Measurements from ENCODE around the gene PLXNA3.

Gene PLXNA3

DNA sequence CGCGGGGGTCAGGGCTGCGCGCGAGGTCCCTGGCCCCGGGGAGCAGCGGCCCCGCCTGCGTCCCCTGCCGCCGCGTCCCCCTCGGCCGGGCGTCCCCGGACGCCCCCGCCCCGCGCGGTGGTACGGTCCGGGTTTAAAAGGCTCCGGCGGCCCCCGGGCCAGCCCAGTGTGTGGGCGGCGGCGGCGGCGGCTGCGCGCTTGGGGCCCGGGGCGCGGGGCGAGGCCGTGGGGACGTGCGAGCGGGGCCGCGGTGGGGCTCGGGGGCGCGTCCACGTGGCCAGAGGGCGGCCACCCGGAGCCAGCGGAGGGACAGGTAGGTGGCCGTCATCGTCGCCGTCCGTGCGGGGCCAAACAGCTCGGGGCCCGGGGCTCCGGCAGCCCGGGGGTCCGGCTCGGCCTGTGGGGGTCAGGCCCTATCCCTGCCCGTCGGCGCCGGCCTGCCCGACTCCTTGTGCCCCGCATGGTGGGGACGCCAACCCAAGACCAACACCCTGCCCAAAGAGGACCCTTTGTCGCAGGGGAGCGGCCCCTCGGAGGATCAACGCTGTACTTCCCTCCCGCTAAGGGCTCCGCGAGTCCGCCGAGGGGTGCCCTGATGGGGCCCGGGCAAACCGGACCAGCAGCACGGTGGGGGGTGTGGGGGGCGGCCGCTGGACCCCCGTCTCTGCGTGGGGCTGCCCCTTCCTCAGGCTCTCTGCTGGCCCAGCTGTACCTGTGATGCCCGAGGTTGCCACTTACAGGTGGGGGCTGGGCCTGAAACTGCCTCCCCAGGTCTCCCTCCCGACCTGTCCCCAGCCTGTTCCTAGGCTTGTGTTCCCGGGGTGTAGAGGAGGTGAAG lies at the start of gene PLXNA3:
Gene PLXNA3 (plus strand): TSS at position 166 of the 838 bp plus-strand sequence. CDS start 1,903 bp downstream, outside the sequence.
- peak; percentile 80 for DNase-seq (ENCODE audit: low spot score)

DNA sequence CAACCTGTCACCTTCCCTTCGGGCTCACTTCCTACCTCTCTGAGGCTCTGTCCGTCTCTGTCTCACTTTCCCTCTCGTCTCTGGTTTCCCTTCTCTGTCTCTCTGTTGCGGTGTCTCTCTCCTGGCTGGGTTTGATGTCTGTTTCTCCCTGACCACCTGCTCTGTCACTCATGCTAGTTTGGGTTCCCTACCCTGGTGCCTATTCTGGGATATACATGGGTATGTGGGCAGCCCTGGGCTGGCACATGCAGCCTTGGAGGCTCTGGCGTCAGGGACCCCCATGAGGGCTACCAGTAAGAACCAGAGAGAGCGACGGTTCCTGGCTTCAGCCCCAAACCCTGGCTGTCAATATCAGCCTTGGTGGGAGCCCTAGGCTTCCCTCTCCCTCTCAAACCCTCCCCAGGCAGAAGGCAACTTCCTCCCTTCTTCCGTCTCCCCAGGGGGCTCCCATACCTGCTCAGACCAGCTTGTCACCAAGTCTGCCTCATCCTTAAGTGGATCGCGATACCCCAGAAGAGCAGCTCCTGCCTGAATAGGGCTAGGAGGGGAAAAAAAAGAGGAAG lies 49.3 kb upstream of the PLXNA3 start:
- DNase-seq (ENCODE audit: low spot score): no peak

DNA sequence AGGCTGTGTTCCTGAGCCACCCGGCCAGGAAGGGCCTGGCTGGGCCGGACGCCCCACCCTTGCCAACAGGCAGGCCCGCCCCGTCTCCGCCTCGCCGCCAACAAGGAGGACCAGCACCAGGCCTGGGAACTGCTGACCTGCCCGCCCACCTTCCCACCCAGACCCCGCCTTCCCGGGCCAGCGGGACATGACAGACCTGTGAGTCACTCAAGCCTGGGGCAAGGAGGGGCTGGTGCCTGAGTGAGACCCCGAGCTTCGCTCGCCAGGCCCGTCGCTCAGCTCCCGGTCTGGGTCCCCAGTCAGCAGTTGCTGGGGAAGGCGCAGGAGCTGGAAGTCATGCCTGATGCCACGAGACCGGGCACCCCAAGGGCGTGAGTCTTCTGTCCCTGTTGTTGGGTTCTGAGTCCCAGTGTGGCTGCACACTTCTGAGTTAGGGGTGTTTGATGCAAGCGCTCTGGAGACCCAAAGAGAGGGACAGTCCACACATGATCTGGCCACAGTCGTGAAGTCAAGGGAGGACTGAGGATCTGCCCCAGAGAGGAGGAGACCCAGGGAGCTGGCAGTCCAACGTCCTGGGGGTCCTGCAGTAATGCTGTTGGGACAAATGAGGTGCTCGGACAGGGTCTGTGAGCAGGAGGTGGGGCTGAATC lies 48.7 kb upstream of the PLXNA3 start, which contains the start of gene DNASE1L1:
Gene DNASE1L1 (minus strand): TSS at position 33 of the 650 bp plus-strand sequence. CDS start 3,686 bp downstream, outside the sequence.
- peak; percentile 62 for DNase-seq (ENCODE audit: low spot score)

DNA sequence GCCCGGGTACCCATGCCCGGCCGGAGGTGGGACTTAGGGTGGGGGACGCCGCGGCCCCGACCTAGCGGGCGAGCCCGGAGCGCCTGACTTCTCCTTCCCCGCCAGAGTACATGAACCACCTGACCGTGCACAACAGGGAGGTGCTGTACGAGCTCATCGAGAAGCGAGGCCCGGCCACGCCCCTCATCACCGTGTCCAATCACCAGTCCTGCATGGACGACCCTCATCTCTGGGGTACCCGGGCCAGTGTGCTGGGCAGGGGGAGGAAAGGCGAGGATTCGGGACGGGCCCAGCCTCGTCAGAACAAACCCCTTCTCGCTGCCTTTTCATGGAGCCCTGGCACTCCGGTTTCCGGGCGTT lies 46.1 kb upstream of the PLXNA3 start:
- DNase-seq (ENCODE audit: low spot score): peak; percentile 62

DNA sequence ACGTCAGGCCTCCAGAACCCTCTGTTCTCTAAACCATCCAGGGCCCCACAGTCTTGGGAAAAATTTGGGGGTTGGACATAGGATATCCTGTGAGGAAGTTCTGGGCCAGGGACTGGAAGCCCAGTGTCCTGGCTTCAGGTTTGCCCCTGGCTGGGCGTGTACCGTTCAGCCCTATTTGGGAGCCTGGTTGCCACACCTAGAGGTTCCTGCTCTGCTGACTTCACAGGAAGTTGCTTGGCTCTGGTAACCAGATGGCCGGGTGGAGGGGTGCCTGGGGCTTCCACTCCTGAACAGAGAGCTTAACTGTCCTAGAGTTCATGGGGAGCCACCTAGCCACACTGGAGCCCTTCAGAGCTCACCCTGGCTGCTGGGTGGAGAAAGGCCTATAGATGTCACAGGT lies 45.6 kb upstream of the PLXNA3 start:
- DNase-seq (ENCODE audit: low spot score): no peak

DNA sequence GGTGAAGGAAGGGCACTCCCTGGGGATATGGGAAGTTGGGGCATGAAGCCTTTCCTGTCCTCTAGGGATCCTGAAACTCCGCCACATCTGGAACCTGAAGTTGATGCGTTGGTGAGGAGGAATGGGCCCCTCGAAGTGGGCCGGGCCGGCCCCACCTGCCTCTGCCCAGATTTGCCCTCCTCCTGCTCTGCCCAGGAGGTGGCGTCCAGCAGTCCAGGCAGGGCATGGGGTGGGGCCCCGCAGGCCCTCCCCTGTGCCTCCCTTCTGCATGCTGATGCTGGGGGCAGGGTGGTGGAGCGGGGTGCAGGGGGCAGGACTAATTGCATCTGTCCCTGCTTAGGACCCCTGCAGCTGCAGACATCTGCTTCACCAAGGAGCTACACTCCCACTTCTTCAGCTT lies 44.9 kb upstream of the PLXNA3 start:
- no peak for DNase-seq (ENCODE audit: low spot score)

DNA sequence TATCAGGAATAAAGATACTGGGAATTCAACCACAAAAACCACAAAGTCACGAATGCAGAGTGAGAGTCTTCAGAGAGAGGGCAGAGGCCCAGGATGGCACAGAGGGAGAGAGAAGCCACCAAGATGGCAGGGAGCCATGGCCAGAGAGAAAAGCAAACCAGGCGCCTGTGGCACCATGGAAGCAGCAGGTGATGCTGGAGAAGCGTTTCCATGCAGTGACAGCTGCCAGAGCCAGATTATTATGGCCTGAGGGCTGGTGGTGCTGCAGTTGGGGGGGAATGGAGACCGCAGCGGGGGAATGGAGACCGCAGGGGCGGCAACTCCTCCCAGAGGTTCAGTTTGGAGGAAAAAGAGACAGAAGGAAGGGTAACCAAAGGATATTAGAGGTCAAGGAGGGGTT lies 40.9 kb upstream of the PLXNA3 start:
- DNase-seq (ENCODE audit: low spot score): no peak

DNA sequence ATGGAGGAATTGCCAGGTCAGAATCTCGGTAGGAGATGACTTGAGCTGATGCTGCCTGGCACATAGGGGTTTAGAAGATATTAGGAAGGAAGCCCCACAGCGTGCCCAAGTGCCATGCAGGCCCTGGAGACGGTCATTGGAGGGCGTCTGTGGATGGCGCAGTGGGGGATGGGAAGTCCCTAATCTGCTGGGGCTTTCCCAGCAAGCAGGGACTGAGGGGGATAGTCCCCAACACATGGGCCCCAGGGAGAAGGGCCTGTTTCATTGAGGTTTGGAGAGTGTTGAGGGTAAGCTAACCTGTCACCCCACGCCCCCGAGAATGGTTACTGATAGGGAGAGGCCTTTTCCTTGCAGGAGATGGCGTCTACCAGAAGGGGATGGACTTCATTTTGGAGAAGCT lies 38.9 kb upstream of the PLXNA3 start:
- DNase-seq (ENCODE audit: low spot score): no peak

DNA sequence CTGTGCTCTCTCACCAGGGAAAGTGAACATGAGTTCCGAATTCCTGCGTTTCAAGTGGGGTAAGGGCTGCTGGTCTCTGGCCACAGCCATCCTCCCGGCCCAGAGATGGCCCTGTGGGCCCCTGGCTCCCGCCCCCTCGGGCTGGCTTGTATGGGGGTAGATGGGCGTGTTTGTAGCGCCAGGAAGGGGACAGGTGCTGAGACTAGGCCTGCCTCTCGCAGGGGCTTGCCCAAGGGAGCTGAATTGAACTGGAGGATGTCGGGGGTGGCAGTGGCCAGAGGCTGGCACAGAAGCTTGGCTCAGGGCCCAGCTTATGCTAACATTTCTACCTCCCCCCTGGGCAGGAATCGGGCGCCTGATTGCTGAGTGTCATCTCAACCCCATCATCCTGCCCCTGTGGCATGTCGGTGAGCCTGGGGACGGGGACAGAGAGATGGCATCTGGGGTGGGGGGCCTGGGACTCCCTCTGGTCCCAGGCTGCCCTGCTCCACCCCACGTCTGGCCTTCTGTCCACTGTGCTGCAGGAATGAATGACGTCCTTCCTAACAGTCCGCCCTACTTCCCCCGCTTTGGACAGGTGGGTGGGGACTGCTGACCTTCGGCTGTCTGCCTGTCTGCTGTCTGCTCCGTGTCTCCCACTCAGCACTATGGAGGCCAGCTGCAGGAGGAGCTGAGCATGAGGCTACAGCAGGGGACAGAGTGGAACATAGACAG lies 38.2 kb upstream of the PLXNA3 start:
- DNase-seq (ENCODE audit: low spot score): no peak

DNA sequence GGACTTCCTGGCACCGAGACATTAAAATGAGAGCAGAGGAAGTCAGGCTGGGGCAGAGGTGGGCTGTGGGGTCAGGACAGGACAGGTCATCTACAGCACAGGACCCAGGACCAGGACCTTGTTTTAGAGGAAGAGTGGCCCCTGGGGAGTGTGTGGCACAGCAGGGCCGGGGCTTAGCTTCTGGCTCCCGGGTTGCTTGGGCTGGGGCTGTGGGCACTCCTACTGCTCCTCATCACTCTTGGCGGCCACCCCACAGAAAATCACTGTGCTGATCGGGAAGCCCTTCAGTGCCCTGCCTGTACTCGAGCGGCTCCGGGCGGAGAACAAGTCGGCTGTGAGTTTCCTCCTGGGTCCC lies 37.7 kb upstream of the PLXNA3 start:
- no peak for DNase-seq (ENCODE audit: low spot score)

DNA sequence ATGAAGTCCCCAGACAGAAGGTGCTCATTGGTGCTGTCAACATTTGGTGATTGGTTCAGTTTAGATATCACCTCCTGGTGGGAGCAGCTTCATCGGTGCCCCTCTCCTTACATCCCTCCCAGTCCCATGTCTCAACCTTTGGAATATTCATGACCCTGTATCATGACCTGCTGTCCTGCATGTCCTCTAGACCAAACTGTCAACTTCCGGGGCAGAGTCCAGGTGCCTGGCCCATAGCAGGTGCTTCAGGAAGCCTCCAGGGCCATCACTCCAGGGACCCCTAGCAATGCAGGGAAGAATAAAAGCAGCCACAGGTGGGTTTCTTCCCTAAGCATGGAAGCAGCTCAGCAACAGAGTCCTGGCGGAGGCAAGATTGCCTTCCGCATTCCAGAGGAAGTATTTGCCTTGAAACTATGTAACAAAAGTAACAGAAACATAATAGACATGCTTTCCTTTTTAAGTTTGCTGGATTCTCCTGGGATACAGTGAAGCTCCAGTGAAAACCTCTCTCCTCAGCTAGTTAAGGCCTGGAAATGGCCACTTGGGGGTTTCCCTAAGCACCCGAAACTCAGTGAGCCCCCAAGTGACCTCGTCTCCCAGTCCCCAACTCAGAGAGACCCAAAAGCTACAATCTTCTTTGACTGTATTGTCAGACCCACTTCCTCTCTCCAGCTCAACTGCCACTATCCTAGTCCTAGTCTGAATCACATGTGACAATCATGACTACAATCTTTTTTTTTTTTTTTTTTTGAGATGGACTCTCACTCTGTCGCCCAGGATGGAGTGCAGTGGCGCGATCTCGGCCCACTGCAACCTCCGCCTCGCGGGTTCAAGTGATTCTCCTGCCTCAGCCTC lies 30.9 kb upstream of the PLXNA3 start:
- DNase-seq (ENCODE audit: low spot score): no peak

DNA sequence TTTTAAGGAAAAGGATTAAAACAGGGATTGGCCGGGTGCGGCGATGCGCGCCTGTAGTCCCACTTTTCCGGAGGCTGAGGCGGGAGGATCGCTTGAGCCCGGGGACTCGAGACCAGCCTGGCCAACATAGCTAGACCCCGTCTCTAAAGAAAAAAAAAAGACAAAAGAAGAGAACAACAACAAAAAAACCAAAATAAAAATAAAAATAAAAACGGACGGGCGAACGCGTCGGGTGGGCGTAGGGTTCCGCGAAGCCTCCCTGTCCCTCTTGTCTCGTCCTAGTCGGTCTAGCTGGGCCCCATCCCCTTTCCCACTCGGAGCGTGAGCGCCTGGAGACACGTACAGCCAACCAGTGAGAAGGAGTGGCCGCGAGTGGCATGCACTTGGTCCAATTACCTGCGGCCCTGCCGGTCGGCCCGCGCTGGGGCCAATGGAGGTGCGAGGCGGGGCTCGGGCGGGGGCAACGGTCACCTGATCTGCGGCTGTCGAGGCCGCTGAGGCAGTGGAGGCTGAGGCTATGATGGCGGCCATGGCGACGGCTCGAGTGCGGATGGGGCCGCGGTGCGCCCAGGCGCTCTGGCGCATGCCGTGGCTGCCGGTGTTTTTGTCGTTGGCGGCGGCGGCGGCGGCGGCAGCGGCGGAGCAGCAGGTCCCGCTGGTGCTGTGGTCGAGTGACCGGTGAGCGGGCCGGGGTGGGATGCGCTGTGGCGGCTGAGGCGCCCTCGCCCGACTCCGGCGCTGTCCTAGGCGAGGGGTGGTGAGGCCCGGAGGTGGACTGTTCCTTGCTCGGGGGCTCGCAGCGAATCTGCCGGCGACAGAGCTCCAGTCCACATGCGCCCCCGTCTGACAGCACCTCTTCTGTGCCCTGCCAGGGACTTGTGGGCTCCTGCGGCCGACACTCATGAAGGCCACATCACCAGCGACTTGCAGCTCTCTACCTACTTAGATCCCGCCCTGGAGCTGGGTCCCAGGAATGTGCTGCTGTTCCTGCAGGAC lies 29.6 kb upstream of the PLXNA3 start, which contains the start of gene ATP6AP1:
Gene ATP6AP1 (plus strand): TSS at position 502 of the 996 bp plus-strand sequence. CDS start 16 bp downstream, at position 518.
- peak; percentile 94 for DNase-seq (ENCODE audit: low spot score)

DNA sequence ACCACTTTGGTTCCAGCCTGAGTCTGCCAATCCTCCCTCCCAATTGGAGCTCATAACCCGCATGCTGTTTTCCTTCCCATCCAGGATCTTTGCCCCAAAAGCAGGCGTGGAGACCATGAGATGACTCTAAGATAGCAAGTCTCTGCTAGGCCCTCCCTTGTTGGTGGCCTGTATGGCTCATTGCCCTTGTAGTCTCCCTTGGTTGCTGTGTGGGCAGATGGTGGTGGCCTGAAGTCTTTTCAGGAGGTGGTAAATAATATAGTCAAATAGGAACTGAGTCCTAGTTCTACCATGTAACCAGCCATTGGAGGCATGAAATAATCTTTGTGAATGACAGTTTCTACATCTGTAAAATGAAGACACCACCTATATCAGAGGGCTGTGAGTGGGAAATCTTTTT lies 28.4 kb upstream of the PLXNA3 start:
- no peak for DNase-seq (ENCODE audit: low spot score)

DNA sequence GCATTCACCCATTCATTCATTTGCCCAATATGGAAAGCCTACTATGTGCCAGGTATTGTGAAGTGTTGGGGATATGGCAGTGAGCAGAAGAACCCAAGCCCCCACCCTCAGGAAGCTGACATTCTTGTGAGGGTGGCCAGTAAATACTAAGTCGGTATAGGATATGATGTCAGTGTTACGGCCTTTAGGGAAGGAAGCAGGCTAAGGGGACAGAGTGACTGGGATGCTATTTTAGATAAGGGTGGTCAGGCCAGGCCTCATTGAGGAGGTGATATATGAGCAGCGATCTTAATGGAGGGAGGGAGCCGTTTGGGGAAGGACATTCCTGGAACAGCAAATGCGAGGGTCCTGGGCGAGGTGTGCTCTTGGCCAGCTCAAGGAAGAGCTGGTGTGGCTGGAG lies 27.6 kb upstream of the PLXNA3 start:
- DNase-seq (ENCODE audit: low spot score): no peak

DNA sequence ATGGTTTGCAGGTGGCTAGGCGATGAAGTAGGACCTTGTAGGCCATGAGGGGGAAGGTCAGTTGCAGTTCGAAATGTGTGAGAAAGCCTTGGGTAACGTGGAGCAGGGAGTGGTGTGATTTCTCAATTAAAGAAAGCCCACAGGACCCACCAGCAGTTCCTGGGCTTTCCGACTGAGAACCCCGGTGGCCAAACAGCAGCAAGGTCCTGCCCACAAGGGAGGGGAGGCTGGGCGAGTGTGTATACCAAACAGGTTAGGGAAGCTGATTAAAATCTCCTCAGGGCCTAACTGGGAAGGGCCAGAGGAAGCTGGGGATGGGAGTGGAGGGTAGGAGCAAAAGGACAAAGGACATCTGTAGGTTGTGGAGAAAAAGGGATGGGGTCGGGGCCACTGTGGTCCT lies 27.2 kb upstream of the PLXNA3 start:
- no peak for DNase-seq (ENCODE audit: low spot score)

DNA sequence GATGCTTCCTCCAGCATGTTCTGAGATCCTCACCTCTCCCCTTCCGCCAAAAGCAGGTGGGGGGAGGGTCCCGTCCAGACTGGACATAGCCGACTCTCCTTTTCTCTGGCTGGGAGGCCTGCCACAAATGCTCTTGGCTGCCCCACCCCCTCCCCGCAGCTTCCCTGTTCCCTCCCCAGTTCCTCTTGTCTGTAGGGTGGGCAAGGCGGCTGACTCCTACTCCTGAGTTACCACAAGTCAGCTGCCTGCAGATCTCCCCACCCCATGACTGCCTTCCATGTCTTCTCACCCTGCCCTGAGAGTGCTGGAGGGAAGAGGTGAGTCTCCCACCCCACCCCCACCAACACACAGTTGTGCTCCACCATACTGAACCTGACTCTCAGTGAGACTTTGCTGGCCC lies 26.7 kb upstream of the PLXNA3 start:
- DNase-seq (ENCODE audit: low spot score): no peak

DNA sequence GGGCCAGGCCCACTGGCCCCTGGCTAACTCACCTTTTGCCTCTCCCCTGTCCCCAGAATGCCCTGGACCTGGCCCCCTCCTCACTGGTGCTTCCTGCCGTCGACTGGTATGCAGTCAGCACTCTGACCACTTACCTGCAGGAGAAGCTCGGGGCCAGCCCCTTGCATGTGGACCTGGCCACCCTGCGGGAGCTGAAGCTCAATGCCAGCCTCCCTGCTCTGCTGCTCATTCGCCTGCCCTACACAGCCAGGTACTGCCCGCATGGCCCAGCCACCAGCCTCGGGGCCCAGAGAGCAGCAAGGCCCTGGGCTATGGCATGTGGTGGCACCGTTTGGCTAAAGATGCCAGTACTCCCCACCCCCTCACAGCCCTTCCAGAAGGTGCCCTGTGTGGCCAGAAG lies 25.9 kb upstream of the PLXNA3 start:
- no peak for DNase-seq (ENCODE audit: low spot score)

DNA sequence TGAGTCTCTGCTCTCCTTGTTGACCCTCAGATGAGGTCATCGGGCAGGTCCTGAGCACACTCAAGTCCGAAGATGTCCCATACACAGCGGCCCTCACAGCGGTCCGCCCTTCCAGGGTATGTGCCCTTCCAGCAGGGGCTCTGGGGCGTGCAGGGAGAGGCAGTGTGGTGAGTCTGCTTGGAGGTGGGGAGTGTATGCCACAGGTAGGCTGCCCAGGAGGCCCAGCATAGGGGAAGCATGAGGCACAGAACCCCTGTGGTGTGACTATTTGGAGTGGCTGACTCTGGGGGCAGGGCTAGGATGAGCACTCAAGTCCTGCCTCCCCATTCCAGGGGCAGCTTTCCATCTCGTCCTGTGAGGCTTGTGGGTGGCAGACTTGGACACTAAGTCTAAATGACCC lies 24.5 kb upstream of the PLXNA3 start:
- DNase-seq (ENCODE audit: low spot score): no peak

DNA sequence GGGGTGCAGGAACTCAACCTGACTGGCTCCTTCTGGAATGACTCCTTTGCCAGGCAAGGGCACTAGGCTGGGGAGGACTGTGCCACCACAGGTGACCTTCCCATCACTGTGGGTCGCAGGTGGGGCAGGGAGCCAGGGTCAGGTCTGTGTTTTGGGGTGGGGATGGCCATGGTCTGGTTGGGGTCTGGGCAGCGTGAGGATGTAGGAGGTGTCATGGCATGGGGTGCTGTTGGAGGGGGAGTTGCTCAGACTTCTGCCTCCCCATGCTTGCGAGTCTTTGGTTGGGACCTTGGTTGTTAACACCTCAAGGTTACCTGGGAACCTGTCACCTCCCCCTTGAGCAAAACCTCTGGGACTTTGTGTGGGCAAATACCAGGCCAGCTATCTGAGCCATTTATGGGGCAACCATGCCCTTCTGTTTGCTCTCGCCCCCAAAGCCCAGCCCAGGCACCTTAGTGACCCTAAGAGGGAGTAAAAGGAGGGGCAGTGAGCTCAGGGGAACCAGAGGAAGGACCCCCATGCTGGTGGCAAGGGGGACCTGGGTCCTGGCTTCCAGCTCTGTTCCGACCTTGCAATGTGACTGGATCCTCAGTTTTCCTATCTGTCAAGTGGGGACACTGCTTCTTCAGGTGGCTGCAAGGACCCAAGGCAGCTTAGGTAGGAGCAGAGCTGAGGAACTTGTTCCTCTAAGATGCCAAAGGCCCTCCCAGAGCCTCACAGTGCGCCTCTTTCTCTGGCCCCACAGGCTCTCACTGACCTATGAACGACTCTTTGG lies 23.5 kb upstream of the PLXNA3 start:
- DNase-seq (ENCODE audit: low spot score): no peak

Measured in AG08396 (cell line).